Right forelimb (tissue), 1 donor: Measurements from ENCODE around the gene FAXDC2.

Source experiments
- DNase-seq: peaks from one replicate; pipeline ENCODE4 v3.0.0-alpha.2; 2018

FAXDC2 gene, protein sequence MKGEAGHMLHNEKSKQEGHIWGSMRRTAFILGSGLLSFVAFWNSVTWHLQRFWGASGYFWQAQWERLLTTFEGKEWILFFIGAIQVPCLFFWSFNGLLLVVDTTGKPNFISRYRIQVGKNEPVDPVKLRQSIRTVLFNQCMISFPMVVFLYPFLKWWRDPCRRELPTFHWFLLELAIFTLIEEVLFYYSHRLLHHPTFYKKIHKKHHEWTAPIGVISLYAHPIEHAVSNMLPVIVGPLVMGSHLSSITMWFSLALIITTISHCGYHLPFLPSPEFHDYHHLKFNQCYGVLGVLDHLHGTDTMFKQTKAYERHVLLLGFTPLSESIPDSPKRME

GRCh38 chr5:154850255-154851062 is at the start of gene FAXDC2:
Gene FAXDC2, minus strand, starts transcription at chr5:154850603. Its CDS starts 12,425 bp downstream, at chr5:154838178.
- peak; percentile 80 for DNase-seq

- no peak for DNase-seq
These were observed 49.7 kb upstream of the FAXDC2 start for GRCh38 chr5:154900066-154900465.

GRCh38 chr5:154899151-154899816 is 48.9 kb upstream of the FAXDC2 start:
- no peak for DNase-seq

- no peak for DNase-seq
These were observed 47.8 kb upstream of the FAXDC2 start for GRCh38 chr5:154898210-154898609.

DNA sequence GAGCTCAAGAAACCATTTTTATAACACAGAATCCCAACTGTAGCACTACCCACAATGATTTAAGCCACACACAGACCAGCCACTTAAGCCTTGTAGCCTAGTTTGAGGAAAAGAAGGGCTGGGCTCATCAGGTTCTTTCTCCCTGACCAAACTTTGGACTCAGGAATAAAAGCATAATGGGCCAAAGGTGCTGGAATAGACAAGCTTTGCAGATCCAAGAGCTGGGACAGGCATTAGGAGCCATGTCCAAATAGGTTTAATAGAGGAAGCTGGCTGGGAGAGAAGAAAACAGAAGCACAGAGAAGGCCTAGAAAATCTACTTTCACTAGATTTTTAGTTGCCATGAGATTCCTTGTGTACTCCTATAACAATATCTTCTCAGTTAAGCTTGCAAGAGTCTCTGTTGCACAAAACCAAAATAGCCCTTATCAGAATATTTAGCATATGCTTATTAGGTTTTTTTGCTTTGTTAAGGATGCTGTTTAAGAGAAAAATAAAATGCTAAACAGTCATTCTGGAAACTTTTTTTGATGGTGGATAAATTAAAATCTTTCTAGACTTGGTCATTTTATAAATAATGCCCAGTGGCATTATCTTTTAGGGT is 46.3 kb upstream of the FAXDC2 start:
- no peak for DNase-seq

DNA sequence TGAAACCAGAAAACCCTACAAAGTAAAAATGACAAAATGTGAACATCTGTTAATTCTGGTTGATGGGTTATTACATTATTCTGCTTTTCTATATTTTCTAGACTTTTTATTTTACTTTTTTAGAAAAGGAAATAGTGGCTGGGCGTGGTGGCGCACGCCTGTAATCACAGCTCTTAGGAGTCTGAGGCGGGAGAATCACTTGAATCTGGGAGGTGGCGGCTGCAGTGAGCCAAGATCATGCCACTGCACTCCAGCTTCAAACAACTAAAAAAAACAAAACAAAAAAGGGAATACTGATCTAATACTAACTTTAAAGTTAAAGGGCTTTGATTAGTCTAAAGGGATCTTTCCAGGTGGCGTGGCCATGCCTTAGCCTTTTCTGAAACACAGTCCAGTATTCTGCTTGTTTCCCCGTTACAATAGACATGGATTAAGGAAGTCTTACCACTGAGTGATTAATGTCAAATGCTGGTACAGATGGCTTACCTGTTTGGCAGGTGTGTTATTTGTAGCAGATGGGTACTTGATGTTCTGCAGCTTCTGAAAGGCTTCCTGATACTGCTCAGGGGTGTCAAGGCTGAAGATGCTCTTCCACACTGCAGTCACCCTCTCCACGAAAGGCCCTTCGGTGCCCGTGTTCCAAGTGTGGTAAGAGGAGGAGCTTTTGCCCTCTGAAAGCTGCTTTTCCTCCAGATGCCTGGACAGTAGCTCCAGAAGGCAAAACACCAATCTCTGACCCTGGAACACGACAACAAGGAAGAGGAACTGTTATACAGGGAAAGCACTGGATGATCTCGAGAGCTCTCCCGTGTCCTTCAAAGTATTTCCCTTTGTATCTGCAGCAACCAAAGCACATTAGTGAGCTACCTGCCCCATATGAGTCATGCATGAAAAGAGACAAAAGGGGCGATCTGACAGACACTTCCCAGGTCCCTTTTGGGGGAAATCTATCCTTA is 45.5 kb upstream of the FAXDC2 start:
- no peak for DNase-seq

DNA sequence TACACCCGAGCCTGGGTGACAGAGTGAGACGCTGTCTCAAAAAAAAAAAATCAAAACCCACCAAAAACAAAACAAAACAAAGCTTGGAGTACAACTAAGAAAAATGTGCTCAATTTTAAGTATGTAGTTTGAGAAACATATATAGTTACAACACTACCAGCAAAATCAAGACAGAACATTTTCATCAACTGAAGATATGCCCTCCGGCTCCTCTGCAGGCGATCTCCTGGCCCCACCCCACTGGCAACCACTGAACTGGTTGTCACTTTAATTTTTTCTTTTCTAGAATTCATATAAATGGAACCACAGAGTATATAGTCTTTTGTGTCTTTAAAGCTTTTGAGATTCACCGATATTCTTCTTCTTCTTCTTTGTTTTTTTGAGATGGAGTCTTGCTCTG is 43.0 kb upstream of the FAXDC2 start:
- DNase-seq = no peak

- no peak for DNase-seq
These were observed 42.0 kb upstream of the FAXDC2 start for GRCh38 chr5:154892369-154892771.

GRCh38 chr5:154885439-154885838 is 35.0 kb upstream of the FAXDC2 start:
- DNase-seq = no peak

- no peak for DNase-seq
These were observed 34.0 kb upstream of the FAXDC2 start for GRCh38 chr5:154884424-154884823.

DNA sequence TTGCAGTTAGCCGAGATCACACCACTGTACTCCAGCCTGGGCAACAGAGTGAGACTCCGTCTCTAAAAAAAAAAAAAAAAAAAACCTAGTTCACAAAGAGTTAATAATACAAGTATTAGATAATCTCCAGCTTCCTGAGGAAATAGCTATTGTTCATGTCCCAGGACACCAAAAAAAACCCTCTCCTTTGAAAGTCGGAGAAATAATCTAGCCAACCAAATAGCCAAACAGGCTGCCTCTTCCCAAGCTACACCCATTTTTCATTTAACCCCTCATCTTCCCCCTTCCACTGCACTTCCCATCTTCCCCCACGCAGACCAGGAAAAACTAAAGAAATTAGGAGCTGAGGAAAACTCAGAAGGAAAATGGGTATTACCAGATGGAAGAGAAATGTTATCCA is 31.6 kb upstream of the FAXDC2 start:
- DNase-seq = no peak

DNA sequence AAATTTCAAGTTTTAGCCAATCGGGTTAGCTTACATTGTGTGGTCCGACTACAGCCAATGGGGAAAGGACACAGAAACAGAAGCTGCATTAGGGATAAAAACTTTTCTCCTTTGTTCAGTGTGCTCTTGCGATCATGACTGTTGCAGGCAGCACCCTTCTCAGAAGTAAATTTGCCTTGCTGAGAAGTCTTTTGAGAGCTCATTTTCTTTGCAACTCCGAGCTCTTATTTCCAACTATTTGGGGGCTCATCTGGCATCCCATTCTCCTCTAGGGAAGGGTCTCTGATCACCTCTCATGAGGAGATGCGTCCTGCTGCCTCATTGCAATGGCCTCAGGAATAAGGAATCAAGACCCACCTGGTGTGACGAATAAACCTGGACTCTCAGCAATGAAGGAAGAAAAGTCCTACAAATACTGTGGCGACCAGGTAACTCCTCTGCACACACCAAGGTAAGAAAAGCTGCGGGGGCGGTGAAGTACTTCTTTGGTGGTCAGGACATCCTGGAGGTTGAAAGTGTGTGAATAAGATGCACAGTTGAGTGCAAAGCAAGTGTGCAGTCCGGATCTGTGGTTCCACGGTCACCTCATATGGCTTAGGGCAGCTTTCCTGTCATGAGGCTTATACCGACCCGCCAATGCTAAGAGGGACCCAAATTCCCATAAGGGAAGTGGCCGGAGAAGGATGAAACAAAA is 28.4 kb upstream of the FAXDC2 start:
- DNase-seq = no peak

DNA sequence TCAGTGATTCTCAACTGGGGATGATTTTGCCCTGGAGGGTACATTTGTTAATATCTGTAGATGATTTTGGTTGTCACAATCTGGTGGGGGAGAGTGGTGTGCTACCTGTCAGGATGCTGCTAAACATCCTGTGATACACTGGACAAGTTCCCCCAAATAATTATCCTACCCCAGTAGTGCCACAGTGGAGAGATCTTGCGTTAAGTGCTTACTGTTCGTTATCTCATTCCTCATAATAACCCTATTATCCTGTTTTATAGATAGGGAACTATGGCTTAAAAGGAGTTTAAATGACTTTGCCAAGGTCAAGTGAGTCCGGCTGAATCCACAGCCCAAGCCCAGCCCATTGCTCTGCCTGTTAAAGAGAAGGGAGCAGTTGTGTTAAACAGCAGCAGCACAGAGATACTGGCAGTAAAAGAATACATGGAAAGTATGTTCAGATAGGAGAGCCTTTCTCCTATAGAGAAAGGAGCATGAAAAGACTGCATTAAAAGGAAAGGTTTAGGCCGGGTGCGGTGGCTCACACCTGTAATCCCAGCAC is 23.5 kb upstream of the FAXDC2 start:
- no peak for DNase-seq

DNA sequence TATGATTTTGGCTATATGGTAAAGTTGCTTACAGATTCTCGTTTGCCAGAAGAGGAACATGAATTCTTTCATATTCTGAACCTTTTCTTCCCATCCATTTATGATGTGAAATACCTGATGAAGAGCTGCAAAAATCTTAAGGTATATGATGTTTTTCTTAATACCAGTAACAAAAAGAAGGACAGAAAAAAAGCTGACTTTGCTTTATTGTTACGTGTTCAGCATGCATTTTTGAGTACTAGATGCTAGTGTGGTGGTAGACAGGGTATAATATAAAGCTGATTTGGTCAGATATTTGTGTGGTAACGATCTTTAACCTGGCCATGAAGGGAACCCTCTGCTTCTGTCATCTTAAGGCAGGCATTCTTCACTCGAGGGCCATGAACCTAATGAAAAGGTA is 21.3 kb upstream of the FAXDC2 start:
- no peak for DNase-seq

DNA sequence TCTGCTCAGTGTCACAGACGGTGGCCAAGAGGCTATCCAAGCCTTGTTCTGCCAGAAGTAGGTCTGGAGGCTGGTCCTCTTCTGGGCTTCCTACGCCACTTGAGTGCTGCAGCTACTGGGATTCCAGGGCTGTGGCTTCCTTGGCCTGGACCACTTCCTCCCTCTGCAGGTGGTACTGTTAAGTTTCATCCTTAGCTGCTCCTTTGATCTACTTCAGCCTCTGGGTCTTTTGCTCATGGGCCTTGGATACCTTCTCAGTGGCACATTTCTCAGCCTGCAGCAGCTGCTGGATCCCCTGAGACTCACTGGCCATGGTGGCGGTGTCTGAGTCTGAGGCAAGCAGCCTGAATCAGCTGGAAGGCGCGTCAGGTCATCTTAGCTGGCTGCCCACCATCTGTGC is 18.3 kb upstream of the FAXDC2 start:
- DNase-seq = no peak

DNA sequence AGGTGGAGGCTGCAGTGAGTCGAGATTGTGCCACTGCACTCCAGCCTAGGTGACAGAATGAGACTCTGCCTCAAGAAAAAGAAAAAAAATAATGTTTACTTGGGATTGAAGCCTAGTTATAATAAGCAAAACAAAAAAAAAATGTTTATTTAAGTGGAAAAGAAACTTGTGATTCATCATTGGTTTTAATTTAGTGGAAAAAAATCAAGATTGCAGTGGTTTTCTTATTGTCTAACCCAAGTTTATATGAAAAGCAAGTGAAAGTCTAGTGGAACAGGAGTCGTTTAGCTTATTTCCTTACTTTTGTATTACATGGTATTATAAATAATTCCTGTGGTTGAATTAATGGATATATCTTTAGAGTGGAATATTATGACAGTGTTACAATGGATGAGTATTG is 16.4 kb upstream of the FAXDC2 start:
- DNase-seq = no peak

DNA sequence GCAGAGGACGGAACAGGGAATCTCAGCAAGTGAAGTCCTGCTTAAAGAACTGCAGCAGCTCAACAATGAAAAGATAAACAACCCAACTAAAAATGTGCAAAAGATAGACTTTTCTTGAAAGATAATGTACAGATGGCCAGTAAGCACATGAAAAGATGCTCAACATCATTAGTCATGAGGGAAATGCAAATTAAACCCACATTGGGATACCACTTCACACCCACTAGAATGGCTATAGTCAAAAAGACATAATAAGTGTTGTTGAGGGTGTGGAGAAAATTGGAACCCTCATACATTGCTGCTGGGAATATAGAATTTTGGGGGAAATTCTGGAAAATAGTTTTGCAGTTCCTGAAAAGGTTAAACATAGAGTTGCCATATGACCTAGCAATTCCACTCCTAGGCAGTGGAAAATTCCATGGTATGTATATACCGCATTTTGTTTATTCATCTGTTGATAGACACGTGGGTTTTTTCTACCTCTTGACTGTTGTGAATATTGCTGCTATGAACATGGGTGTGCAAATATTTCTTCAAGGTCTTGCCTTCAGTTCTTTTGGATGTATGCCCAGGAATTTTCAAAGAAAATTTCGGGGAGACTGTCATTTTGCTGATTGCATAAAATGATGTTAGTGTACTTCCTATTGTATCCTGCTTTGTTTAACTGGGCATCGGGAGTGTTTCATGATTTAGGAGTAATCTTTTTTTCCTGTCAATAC is 15.2 kb upstream of the FAXDC2 start:
- DNase-seq = no peak

DNA sequence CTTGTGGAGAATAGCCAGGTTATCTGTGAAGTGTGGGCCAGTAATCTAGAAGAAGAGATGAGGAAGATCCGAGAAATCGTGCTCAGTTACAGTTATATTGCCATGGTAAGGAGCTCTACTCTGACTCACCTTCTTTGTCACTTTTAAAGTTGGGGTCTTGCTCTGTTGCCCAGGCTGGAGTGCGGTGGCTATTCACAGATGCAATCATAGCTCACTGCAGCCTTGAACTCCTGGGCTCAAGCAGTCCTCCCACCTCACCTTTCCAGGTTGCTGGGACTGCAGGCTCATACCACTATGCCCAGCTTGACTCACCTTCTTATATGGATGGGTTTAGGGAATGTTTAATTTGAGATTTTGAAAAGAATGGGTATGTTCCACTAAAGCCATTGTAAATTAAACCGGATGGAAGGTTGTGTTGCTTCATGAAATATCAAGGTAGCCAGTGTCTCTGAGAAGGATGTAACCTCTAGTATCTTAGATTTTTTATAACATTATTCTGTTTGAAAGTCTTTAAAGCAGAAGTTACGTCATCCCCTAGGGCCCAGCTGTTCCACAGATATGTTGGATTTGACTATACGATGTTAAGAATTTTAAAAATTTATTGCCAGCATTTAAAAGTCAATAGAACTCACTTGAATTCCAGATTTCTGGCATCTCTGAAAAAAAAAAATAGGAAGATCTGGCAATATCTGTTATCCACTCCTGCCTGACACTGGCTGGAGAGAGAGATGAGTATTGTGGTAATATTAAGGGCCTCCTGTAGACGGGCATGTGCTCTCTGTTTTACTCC is 13.1 kb upstream of the FAXDC2 start:
- DNase-seq = no peak

DNA sequence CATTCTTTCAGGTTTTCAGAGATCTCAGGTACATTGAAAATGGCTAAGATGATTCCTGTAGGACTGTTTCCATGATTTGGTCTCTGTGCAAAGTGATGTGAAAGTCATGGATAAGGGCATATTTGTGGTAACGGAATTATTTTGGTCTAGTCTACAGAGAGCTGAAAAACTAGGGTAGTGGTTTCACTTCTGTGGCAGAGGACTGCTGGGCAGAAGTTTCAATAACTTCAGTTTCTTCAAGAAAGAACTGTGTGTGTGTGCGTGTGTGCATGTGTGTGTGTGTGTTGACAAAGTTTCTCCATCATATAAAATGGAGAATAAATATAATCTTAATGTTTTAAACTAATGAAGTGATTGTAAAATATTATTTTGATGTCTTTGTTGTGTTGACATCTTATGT is 12.4 kb upstream of the FAXDC2 start:
- DNase-seq = no peak

DNA sequence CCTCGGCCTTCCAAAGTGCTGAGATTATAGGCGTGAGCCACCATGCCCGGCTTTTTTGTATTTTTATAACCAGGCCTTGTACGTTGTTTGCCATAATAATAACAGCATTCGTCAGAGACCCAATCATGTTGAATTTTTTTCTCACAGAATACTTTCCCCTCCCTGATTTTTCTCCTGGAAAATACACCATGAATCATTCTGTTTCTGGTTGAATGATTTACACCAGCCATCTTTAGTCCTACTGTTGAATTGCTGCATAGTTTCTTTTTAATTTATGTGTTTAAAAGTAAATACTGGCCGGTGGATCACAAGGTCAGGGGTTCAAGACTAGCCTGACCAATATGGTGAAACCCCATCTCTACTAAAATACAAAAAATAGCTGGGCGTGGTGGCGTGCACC is 11.5 kb upstream of the FAXDC2 start:
- no peak for DNase-seq
